Esophagus muscularis mucosa (tissue), 3 donors: Measurements from ENCODE around the gene GNPTAB.

Source experiments
- CTCF ChIP-seq, 3 experiments: fragments of 200-600 bp in 2 of 3; fragments of 450-650 bp in 1 of 3; sonication (generic) in 2 of 3; IDR thresholded peaks; one replicate each; pipeline ENCODE4 v1.5.1; 2017 to 2019; ENCODE audit warnings: antibody characterized with exemption in 3 of 3, mild to moderate bottlenecking in 2 of 3, moderate library complexity in 1 of 3
- POLR2A ChIP-seq: fragments of 450-650 bp; IDR thresholded peaks from one replicate; pipeline ENCODE4 v1.6.1; 2017; ENCODE audit warnings: antibody characterized with exemption, moderate library complexity, mild to moderate bottlenecking, low read depth

- no peak for TF ChIP-seq CTCF (IDR thresholded peaks at IDR 0.05)
- peak; percentile 35 for TF ChIP-seq POLR2A
Measured at GRCh38 chr12:101697930-101698799, 132.6 kb downstream of the GNPTAB start.
